NK-92 treated with Interleukin-12 subunit alpha and Interleukin-12 subunit beta, amount 100 ng/mL, for 24 hours (cell line): ENCODE data around the gene PRKAG2.
A peak's percentile ranks its signal among the peaks of the same experiment; 100 is the strongest.

Experiments used
- DNase-seq: peaks from one replicate; lab custom pipeline; 2025; lab: John Stamatoyannopoulos, UW

Gene PRKAG2

DNA sequence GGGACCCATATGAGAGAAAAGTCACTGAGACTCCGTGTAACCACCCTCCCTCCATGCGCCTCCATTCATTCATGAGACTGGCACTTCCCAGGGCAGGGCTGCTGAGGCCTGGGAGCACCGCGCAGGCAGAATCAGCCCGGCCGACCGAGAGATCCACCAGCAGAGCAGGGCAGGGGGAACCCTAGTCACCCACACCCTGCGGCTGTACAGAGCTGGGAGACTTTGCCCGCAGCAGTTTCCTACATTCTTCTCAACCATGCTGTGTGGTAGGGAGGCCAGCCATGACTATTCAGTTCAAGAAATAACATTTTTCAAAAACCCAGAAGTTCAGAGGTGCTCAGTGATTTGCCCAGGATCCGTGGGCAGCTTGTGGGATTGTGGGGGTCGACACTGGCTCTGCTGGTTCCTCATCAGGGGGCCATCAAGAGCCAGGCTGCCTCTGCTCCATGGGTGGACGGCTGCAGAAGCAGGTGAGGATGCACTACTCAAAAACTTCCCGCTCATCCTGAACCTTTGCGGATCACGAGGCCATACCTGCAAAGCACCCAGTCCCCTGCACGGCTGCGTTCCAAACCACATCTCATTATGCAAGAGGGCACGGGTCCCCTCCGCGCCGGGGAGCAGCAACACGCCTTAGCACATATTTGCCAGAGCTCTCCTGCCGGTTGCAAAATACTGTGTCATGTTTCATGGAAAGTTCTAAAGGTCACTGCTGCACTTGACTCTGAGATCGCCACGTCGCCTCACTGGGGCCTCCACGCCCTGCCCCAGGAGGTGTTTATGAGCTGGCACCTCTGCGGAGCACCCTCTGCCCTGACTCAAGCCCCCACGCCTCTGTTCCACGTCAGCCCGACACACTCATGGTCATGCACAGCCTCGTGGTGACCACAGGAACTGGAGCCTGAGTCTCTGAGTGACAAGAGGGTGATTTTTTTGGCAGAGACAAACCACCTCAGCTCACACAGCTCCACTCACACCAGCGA lies 132.0 kb downstream of the PRKAG2 start:
- peak; percentile 33 for DNase-seq

DNA sequence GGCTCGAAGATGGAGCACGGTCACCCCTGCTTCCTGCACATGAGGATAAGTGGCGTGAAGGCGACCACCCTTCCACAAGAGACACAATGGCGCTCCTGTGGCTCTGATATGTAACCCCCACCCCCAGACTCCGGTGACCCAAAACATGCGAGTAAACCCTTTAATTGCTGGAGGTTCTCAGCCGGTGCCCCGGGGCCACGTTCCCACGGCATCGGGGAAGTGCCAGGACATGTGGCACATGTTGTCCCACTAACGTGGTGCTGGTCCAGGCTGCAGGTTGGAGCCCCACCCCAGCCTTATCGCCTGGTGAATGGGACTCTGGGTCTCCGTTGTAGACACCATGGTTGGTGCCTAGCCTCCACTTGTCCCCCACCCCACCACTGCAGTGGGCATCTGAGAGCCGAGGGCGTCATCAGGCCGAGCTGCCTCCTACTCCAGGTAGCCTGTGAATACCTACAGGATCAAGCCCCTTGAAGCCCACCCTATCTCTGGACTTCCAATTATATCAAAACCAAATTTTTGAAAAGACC lies 132.8 kb downstream of the PRKAG2 start:
- no peak for DNase-seq

DNA sequence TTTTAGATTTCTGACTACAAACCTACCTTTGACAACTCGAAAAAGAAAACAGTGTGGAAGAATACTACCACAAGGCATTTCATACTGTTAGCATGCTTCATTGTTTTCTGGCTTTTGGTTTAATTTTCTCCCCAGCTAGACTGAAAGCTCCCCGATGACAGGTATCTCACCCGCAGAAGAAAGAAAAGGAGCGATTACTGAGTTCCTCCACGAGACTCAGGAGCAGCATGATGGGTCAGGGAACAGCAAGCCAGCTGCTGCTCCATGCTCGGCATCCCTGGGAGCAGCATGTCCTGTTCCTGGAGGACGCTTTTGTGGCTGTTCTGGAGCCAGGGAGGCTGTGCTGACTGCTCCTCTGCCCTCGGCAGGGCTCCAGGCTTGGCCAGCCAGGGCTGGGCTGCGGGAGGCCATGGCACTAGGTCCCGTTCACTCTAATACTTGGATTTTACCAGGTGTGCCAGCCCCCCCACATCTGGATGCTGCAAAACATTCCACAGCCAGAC lies 133.4 kb downstream of the PRKAG2 start:
- no peak for DNase-seq

DNA sequence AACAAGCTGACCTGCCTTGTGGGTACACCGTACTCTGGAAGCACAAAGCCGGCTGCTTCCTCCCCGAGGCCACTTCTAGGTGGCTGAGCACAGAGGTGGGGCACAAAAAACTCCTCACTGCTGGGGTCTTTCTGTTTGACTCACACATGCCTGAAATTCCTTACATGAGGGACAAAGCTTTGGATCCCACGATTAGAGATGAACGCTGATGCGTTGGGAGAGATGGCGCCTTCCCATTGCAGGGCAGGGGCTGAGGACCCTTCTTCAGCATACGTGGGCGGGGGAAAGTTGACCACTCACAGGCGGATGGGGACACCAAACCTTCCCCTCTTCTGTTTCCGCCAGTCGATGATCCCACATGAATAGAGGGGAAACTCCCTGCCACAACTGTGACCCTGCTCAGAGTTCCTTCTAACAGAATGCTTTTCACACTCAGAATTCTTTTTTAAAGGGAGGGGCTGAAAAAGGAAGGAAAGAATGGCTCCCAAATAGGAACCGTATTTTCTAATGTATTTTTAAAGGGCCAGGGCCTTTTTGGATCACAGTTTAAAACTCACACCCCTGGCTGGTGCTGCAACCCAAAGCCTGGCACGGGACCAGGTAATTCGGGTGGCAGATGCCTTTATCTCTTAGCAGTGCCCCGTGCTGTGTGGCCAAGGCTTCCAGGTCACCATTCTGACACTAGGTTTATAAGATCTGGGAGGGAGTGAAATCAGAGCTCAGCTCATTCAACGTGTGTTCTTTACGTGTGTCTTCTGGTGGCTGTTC lies 134.0 kb downstream of the PRKAG2 start:
- DNase-seq = no peak

DNA sequence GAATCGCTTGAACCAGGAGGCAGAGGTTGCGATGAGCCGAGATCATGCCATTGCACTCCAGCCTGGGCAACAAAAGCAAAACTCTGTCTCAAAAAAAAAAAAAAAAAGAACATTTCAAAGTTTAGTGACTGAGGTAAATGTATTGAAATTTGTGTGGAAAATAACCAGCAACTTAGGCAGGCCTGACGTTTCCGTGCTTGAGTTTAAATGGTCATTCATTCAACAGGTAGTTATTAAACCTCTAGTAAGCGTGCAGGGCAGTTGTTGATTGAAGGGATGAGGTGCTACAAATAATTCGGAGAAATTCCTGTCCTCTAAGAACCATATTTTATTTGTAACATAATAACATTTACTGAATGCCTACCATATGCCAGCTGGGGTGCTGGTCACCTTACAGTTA lies 135.3 kb downstream of the PRKAG2 start:
- no peak for DNase-seq

DNA sequence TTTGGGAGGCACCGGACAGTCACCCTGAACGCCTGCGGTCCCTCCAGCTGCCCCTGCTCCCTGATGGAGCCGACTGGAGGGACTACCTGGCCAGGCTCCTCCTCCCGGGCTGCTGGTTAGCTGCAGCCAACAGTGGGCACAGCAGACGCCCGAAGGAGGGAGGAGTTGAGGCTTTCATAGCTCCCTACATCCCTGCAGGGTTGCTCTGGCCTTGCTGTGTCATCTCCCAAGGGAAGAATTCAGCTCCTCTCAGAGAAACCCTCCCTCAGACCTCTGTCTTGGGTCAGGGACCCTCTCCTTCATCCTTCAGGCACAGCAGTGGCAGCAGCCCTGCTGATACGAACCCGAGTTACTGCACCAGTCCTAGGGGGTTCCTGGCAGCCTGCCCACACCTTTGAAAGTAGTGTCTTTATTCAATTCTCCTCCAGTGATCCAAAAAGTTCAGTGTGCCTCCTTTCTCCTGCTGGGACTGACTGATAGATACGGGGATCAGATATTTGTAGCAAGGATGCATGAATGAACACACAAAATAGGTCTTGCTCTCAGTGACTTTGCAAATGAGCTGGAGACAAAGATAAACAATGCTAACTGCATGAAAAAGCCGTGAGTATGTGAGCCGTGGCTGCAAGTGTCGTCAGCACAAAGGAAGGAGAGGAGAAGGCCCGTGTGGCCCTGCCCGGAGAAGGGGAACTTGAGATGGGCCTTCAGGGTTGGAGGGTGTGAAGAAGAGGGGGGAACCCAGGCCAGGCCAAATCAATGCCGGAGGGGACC lies 136.6 kb downstream of the PRKAG2 start:
- no peak for DNase-seq

DNA sequence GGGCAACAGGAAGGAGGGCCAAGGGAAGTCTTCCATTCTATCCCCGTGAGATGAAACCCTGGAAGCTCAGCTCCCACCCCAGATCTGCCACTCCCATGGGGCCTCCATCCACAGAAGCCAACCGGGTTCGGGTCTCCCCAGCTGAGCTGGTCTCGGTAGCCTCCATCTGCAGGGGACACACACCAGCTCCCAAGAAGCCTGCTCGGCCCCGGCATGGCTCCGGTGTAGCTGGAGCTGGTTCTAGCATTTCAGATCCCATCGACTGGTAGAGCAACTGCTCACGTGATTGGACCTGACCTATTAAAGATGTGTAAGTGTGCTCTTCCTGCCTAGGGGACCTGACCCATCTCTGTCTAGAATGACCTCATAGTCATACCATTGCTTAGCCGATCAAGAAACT lies 138.0 kb downstream of the PRKAG2 start:
- no peak for DNase-seq

DNA sequence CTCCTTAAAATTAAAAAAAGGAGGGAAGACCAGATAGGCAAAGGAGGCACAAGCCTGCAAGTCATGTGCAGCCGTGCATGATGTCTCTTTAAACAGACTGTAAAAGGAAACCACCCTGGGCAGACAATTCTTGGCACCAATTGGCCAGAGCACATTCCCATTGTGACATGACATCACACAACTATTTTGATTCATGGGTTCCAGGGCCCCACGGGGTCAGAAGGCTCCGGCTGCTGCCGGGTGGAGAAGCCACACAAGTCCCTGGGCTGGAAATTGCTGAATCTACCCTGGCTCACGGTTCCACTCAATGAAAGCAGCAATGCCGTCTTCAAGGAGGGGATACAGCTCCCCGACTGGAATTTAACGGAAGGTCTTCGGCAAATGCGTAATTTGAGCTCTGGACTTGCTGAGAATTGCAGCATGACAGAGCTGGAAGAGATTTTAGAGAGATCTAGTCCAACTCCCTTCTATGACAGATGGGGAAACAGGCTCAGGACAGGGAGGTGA lies 140.5 kb downstream of the PRKAG2 start:
- DNase-seq = no peak

DNA sequence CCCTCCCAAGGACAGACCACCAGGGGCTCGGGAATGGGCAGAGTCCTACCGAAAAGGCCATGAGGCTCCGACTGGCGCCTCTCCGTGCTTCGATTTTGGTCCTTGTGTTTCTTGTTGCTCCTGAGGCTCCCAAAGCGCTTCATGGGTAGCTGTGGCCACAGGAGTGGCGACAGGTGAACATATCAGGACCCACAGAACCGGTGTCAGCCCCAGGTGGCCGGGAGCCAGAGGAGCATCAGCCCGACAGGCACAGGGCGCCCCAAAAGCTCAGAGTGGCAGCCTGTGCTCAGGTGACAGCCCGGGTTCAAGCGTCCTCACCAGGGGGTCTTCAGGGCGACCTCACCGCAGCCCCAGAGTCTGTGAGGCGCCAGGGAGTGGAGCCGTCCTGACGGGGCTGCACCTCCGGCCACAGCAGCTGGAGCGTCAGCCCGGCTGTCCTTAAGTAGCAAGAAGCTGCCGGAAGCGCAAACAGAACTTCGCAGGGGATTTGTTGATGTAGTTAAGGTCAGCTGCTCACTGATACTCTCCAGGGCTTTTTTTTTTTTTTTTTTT lies 141.0 kb downstream of the PRKAG2 start:
- DNase-seq = no peak

DNA sequence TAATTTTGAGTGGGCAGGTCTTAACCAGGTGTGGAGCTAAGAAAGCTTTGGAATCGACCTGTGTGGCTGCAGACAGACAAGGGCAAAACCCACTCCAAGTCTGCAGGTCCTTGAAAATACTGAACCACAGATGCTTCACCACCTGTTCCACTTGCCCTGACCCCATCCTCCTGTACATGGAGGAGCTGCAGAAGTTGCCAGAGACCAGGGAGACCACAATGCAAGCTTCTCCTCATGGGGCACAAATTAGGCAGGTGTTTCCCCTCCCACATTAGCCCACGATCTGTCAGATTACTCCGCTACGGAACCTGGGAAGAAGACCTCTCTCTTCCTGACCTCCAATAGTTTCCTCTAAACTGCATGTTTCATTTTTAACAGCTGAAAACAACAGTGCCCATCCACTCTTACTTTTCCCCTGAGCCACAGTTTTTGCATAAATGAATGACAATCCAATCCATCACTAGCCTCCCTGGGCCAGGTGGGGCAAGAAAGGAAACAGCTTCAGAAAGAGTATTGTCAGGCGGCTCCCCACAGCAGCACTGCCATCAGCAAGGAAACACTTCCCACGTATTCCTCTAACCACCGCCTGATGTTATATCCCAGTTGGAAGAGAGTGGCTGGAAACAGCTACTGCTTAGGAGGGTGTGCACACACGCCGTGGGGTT lies 141.6 kb downstream of the PRKAG2 start:
- no peak for DNase-seq

DNA sequence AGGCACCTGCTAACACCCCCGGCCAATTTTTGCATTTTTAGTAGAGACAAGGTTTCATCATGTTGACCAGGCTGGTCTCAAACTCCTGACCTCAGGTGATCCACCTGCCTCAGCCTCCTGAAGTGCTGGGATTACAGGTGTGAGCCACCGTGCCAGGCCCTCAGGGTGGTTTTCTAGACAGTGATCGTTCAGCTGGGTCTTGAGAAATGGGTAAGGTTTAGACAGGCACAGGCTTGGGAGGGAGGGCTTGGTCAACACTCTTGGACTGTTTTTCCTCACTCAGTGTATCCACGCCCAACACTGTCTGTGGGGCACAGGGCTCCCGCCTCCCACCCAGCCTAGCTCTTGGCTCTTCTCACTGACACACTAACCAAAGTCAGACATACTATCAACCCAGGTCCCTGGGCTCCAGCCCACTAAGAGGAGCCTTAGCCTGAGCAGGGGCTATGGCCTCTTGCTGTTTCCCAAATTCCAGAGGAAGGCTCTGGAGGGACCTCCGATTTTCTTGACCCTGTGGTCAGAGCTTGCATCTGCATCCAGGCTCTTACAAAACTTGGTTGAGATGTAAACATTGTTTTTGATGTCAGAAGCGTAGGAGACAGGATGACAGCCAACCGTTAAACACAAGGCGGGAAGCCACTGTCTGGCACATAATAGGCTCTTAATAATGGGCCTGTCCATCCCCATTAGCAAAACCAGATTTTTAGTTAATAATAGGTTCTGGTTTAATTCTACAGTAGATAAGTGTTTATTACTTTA lies 143.9 kb downstream of the PRKAG2 start:
- no peak for DNase-seq

DNA sequence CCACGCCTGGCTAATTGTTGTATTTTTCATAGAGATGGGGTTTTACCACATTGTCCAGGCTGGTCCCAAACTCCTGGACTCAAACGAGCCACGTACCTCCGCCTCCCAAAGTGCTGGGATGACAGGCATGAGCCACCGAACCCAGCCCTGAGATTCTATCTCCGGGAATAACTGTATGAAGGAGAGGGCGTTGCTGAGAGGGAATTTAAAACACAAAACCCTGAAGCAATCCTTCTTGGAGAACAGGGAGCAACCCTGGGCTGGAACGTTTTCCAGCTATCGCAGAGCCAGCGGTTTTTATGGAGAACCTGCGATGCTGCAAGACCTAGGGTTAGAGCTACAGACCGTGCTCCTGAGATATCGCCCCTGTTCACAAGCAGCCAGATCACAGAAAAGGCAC lies 144.6 kb downstream of the PRKAG2 start:
- no peak for DNase-seq

DNA sequence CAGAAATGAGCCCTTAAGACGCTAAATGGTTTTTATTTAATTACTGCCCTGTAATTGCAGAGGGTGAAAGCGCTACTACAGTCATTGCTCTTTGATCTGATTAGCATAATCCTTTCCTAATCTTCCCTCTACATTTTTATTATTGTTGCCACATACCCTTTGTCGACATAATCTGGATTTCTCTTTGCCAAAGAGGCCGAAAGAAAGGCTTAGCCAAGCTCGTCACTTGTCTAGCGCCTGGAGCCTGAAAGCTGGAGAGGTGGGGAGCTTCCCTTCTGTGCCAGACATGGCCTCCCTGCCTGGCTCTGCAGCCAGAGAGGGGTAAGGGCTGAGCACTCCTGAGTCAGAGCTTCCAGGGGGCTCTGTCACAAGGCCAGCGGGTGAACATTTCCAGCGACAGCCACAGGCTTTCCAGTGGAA lies 145.9 kb downstream of the PRKAG2 start:
- DNase-seq = no peak

DNA sequence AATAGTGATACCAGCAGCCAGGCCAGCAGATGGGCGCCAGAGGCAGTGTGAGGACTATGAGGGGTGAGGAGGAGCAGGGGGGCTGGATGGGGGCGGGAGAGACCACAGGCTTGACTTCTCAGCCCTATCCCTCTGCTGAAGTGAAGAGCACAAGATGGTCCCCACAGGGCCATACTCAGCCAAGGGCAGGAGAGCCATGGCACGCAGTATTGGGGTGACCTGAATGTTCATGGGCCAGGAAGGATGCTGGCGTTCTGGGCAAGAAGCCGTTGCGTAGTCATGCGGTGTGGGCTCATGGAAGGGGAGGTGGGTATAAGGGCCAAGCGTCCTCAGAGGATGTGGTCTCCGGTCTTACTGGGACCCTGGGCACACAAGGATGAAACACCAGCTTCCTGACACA lies 146.3 kb downstream of the PRKAG2 start:
- no peak for DNase-seq

DNA sequence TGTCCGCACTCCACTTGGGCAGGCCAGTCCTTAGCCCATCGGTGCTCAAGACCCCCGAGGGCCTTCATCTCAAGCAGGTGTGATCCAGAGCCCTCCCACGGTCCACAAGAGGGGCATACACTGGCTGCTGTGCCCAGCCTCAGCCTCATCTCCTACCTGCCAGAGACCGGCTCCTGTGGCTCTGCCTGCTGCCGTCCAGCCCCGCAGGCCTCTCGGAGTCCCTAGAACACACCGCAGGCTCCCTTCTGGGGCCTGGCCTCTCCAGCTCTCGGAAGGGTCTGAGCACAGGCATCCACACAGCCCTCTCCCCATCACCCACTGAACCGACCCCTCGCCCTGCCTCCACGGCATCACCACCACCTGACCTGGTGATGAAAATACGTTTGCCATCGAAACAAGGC lies 147.4 kb downstream of the PRKAG2 start:
- no peak for DNase-seq

DNA sequence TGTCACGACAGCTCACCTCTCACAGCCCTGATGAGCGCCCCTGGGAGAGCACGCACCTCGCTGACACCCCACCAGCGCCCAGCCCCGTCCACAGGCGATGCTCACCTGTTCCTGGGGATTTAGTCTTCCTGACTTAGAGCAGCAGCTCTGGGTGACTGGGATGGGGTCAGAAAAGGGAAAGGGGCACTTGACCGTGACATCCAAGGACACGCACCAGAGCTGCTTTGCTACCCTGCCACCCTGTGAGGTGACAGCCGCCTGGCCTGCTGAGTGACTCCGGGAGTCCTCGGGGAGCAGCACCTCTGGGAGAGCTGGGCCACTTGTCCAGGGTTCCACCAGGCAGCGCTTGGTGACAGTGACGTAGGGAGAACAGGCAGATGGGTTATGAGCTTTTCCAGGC lies 148.2 kb downstream of the PRKAG2 start:
- no peak for DNase-seq

DNA sequence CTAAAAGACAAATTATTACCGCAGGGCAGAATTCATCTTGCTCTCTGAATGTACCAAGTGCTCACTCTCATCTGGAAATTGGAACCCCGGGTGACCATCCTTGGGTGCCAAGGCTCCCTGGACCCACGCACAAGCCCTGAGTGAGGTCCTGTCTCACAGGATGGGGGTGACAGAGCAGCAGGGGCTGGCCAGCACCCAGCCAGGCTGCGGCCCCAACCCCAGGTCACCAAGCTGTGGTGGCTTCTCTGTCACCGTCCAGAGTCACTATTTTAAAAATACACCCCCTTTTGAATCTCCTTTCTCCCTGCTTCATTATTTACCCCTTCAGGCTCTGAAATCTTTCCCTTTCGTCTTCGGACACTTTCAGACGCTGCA lies 148.6 kb downstream of the PRKAG2 start:
- no peak for DNase-seq

DNA sequence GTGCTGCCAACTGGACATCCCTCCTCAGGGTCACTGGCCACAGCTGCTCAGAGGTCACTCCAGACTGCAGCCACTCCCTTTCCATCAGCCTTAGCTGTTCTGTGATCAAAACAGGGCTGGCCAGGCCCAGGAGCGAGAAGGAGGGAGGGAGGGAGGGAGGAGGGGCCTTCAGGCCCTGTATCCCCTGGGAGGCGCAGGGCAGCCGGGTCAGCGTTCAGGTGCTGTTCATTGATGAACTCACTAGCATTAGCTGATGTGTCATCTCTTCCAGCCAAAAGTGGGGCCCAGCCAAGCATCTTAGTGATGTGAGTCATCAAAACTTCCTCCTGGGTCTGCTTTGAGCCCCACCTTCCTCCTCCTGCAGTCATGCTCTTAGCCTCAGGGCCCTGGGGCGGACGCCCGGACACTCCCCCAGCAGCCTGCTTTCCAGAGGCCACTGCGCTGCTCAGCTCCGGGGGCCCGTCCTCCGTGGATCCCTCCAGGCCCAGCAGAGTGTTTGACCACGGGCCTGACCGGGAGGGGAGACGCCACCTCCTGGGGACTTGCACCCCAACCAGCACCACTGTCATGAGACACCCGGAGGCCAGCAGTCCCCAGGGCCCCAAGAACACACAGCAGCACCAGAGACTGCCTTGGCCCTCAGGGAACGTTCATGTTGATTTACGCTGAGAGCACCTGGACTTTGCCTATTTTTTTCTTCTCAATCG lies 149.2 kb downstream of the PRKAG2 start:
- DNase-seq = peak; percentile 33
